Activated CD4-positive, alpha-beta T cell treated with anti-CD3 and anti-CD28 coated beads, Interleukin-2, amount 50 U/mL, for 1 hour (primary cell): Measurements from ENCODE around the gene DHRS9.
"Not testable (repeated sequence)": the region's sequence is repeated elsewhere in the genome, so short reads cannot be mapped to it uniquely, and the experiment has no call there.

Experiments used
- DNase-seq: peaks from one replicate; pipeline ENCODE4 v3.0.0-alpha.2; 2020

Gene DHRS9

GRCh38 chr2:169105476-169105875, 36.1 kb downstream of the DHRS9 start:
- DNase-seq: no peak

- DNase-seq: no peak
Measured at GRCh38 chr2:169106134-169106533, 36.8 kb downstream of the DHRS9 start.

- DNase-seq: no peak
Measured at GRCh38 chr2:169106563-169107545, 37.5 kb downstream of the DHRS9 start.

GRCh38 chr2:169107645-169108044, 38.3 kb downstream of the DHRS9 start:
- no peak for DNase-seq

- DNase-seq: no peak
Measured at GRCh38 chr2:169108099-169108884, 38.9 kb downstream of the DHRS9 start.

- DNase-seq: peak; percentile 70
Measured at GRCh38 chr2:169109502-169110409, 40.4 kb downstream of the DHRS9 start.

GRCh38 chr2:169110419-169110818, 41.1 kb downstream of the DHRS9 start:
- no peak for DNase-seq

- DNase-seq: no peak
Measured at GRCh38 chr2:169110916-169111315, 41.6 kb downstream of the DHRS9 start.

- DNase-seq: no peak
Measured at GRCh38 chr2:169112841-169113240, 43.5 kb downstream of the DHRS9 start.

- no peak for DNase-seq
Measured at GRCh38 chr2:169114056-169114455, 44.7 kb downstream of the DHRS9 start.

GRCh38 chr2:169116327-169116726, 47.0 kb downstream of the DHRS9 start:
- no peak for DNase-seq

- no peak for DNase-seq
Measured at GRCh38 chr2:169116993-169117392, 47.6 kb downstream of the DHRS9 start.

- DNase-seq: no peak
Measured at GRCh38 chr2:169118060-169118459, 48.7 kb downstream of the DHRS9 start.

GRCh38 chr2:169119123-169119760, 49.9 kb downstream of the DHRS9 start:
- no peak for DNase-seq

- DNase-seq: no peak
Measured at GRCh38 chr2:169119851-169120250, 50.5 kb downstream of the DHRS9 start.

- no peak for DNase-seq
Measured at GRCh38 chr2:169129703-169130243, 60.4 kb downstream of the DHRS9 start.

- no peak for DNase-seq
Measured at GRCh38 chr2:169131587-169132512, 62.5 kb downstream of the DHRS9 start.

- not testable (repeated sequence) for DNase-seq
Measured at GRCh38 chr2:169134272-169134671, 64.9 kb downstream of the DHRS9 start.

GRCh38 chr2:169136428-169136827, 67.1 kb downstream of the DHRS9 start:
- DNase-seq: not testable (repeated sequence)

- no peak for DNase-seq
Measured at GRCh38 chr2:169136885-169137534, 67.6 kb downstream of the DHRS9 start.
